Stimulated activated CD4-positive, alpha-beta T cell treated with anti-CD3 and anti-CD28 coated beads, TNF-alpha, amount 100 ng/mL, for 4 hours (primary cell): ENCODE results near the gene PER1.
"Not testable (repeated sequence)": the region's sequence is repeated elsewhere in the genome, so short reads cannot be mapped to it uniquely, and the experiment has no call there.

ENCODE experiments used
- DNase-seq, 3 experiments: peaks; one replicate each; pipeline ENCODE4 v3.0.0-alpha.2; 2020; ENCODE audit warnings: low read depth in 3 of 3

The PER1 gene

GRCh38 chr17:8121681-8122421 is 30.4 kb downstream of the PER1 start:
- DNase-seq, result peak in 1 of 3 experiments; percentile 39

- DNase-seq, result no peak
These were observed 30.9 kb downstream of the PER1 start for GRCh38 chr17:8121407-8121680.

GRCh38 chr17:8120520-8121406 is 31.4 kb downstream of the PER1 start:
- peak; percentile 57 to 70 (median 68) for DNase-seq

- DNase-seq, result peak; percentile 75 to 88 (median 75)
These were observed 32.4 kb downstream of the PER1 start for GRCh38 chr17:8119581-8120519.

GRCh38 chr17:8118769-8119580 is 33.2 kb downstream of the PER1 start:
- DNase-seq, result peak; percentile 78 to 86 (median 80)

- DNase-seq, result peak in 1 of 3 experiments; percentile 35
These were observed 34.0 kb downstream of the PER1 start, which contains the start of gene ALOXE3 for GRCh38 chr17:8117980-8118768. TSS of gene ALOXE3 (minus strand) at chr17:8118514. CDS start at chr17:8117990, 524 bp downstream.

- no peak for DNase-seq
These were observed 34.7 kb downstream of the PER1 start for GRCh38 chr17:8117367-8117979.

GRCh38 chr17:8116776-8117175 is 35.4 kb downstream of the PER1 start:
- no peak for DNase-seq

GRCh38 chr17:8110907-8111306 is 41.3 kb downstream of the PER1 start:
- no peak for DNase-seq

GRCh38 chr17:8110456-8110804 is 41.8 kb downstream of the PER1 start:
- DNase-seq, result no peak

GRCh38 chr17:8109661-8110455 is 42.3 kb downstream of the PER1 start:
- DNase-seq, result peak; percentile 59 to 66 (median 66)

GRCh38 chr17:8108972-8109660 is 43.1 kb downstream of the PER1 start:
- no peak for DNase-seq

- not testable (repeated sequence) for DNase-seq
These were observed 45.2 kb downstream of the PER1 start for GRCh38 chr17:8106980-8107379.

- DNase-seq, result no peak
These were observed 46.2 kb downstream of the PER1 start for GRCh38 chr17:8105957-8106398.

- DNase-seq, result no peak
These were observed 47.3 kb downstream of the PER1 start for GRCh38 chr17:8104911-8105310.

- DNase-seq, result no peak
These were observed 48.7 kb downstream of the PER1 start for GRCh38 chr17:8103549-8103948.

- DNase-seq, result no peak
These were observed 50.5 kb downstream of the PER1 start for GRCh38 chr17:8101721-8102120.

- no peak for DNase-seq
These were observed 51.4 kb downstream of the PER1 start for GRCh38 chr17:8100763-8101162.
